ENCODE data around the gene VPS39. TPM values are rescaled to one million over a fixed set of nuclear protein-coding genes. Genes with fewer than 3 reads are reported as not detected.

VPS39 gene
- total RNA-seq, 1 donor from 2014 or later: 66.9 TPM

- Histone ChIP-seq H3K9ac (no peak overlapping the region), H2AFZ (replicated peaks) (no peak overlapping the region), H3K4me3 (no peak overlapping the region), H3K4me1 (no peaks in the 10 kb centered on the region), H3K79me2 (ENCODE audit: low read depth) (no peaks in the 10 kb centered on the region), H3K36me3 (peaks cover 11% of the 10 kb centered on the region), H3F3A (ENCODE audit: low read depth) (no peaks in the 10 kb centered on the region), H4K20me1 (ENCODE audit: low read depth) (peaks cover 2% of the 10 kb centered on the region), H3K4me2 (no peak overlapping the region), H3K9me3 (ENCODE audit: low read depth) (no peaks in the 10 kb centered on the region), H3K27ac (no peak overlapping the region), H3K27me3 (no peaks in the 10 kb centered on the region)
- no peak for DNase-seq (ENCODE audit: low spot score)
- no peak overlapping the region for H3K4me3 Mint-ChIP-seq
- TF ChIP-seq CTCF (IDR thresholded peaks at IDR 0.05) (no peak), EZH2 (IDR thresholded peaks at IDR 0.05) (no peak), EZH2phosphoT487 (IDR thresholded peaks at IDR 0.05) (no peak)
- no peaks in the 10 kb centered on the region for H3K4me1 Mint-ChIP-seq
- peaks cover 29% of the 10 kb centered on the region for H3K36me3 Mint-ChIP-seq
- H3K9me3 Mint-ChIP-seq: no peaks in the 10 kb centered on the region
- no peaks in the 10 kb centered on the region for H3K27me3 Mint-ChIP-seq (ENCODE audit: insufficient read depth, low read depth)
- no peak overlapping the region for H3K27ac Mint-ChIP-seq
Measured at GRCh38 chr15:42239528-42240182, 31.6 kb upstream of the VPS39 start.

- peaks cover 4% of the 10 kb centered on the region for H3K36me3 ChIP-seq
- Mint-ChIP-seq H3K4me1 (no peaks in the 10 kb centered on the region), H3K36me3 (peaks cover 15% of the 10 kb centered on the region), H3K4me3 (no peak overlapping the region), H3K27me3 (ENCODE audit: insufficient read depth, low read depth) (no peaks in the 10 kb centered on the region), H3K9me3 (no peaks in the 10 kb centered on the region), H3K27ac (no peak overlapping the region)
- TF ChIP-seq EZH2phosphoT487 (IDR thresholded peaks at IDR 0.05) (no peak), EZH2 (IDR thresholded peaks at IDR 0.05) (no peak), CTCF (IDR thresholded peaks at IDR 0.05) (no peak)
- no peaks in the 10 kb centered on the region for H3K9me3 ChIP-seq (ENCODE audit: low read depth)
- H4K20me1 ChIP-seq (ENCODE audit: low read depth): peaks cover 4% of the 10 kb centered on the region
- no peaks in the 10 kb centered on the region for H3K27me3 ChIP-seq
- no peak overlapping the region for H3K4me3 ChIP-seq
- H2AFZ ChIP-seq (replicated peaks): no peak overlapping the region
- no peaks in the 10 kb centered on the region for H3F3A ChIP-seq (ENCODE audit: low read depth)
- H3K4me2 ChIP-seq: no peak overlapping the region
- DNase-seq (ENCODE audit: low spot score): no peak
- no peak overlapping the region for H3K9ac ChIP-seq
- no peaks in the 10 kb centered on the region for H3K79me2 ChIP-seq (ENCODE audit: low read depth)
- H3K27ac ChIP-seq: no peak overlapping the region
- H3K4me1 ChIP-seq: no peaks in the 10 kb centered on the region
Measured at GRCh38 chr15:42233107-42233506, 25.0 kb upstream of the VPS39 start.

GRCh38 chr15:42232606-42233005 is 24.5 kb upstream of the VPS39 start:
- Histone ChIP-seq H3K4me3 (no peak overlapping the region), H3K4me2 (no peak overlapping the region), H3K36me3 (peaks cover 4% of the 10 kb centered on the region), H3F3A (ENCODE audit: low read depth) (no peaks in the 10 kb centered on the region), H3K79me2 (ENCODE audit: low read depth) (no peaks in the 10 kb centered on the region), H2AFZ (replicated peaks) (no peak overlapping the region), H4K20me1 (ENCODE audit: low read depth) (peaks cover 4% of the 10 kb centered on the region), H3K27ac (no peak overlapping the region), H3K4me1 (no peaks in the 10 kb centered on the region), H3K9me3 (ENCODE audit: low read depth) (no peaks in the 10 kb centered on the region), H3K9ac (no peak overlapping the region), H3K27me3 (no peaks in the 10 kb centered on the region)
- Mint-ChIP-seq H3K4me1 (no peaks in the 10 kb centered on the region), H3K9me3 (no peaks in the 10 kb centered on the region), H3K27me3 (ENCODE audit: insufficient read depth, low read depth) (no peaks in the 10 kb centered on the region), H3K36me3 (peaks cover 16% of the 10 kb centered on the region), H3K4me3 (no peak overlapping the region), H3K27ac (no peak overlapping the region)
- DNase-seq (ENCODE audit: low spot score): no peak
- TF ChIP-seq EZH2phosphoT487 (IDR thresholded peaks at IDR 0.05) (no peak), EZH2 (IDR thresholded peaks at IDR 0.05) (no peak), CTCF (IDR thresholded peaks at IDR 0.05) (no peak)
